ENCODE measurements around the gene ERCC5.
A peak's percentile ranks its signal among the peaks of the same experiment; 100 is the strongest.

Gene ERCC5

DNA sequence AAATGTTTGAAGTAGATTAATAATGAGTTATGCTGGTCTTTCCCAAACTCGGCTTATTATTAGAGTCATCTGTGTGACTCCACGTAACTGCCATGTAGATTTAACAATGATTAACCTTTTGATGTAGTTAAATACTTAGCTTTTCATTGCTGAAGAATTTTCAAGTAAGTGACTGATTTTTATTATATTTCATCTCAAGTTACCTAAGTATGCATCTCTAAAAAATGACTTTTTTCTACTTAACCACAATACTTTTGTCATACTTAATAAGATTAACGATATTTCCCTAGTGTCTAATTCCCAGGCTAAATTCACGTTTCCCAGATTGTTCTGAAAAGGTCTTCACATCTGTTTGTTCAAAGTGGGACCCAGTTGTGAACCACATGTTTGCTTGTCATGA is 29.1 kb upstream of the ERCC5 start:
- peaks cover 5% of the 10 kb centered on the region for H3K9me3 Mint-ChIP-seq
- peak overlapping the region; percentile 68 to 95 (median 88) for H3K27ac Mint-ChIP-seq
- peaks cover 7% of the 10 kb centered on the region for H3K4me1 Mint-ChIP-seq
- H3K27me3 Mint-ChIP-seq (ENCODE audit: low read depth), result no peaks in the 10 kb centered on the region
- H3K36me3 Mint-ChIP-seq (ENCODE audit: low read depth), result peaks cover 65% of the 10 kb centered on the region
- TF ChIP-seq CTCF (IDR thresholded peaks at IDR 0.05; ENCODE audit: unreplicated experiment in 3 of 3), result no peak
- H3K4me3 Mint-ChIP-seq, result no peak overlapping the region

DNA sequence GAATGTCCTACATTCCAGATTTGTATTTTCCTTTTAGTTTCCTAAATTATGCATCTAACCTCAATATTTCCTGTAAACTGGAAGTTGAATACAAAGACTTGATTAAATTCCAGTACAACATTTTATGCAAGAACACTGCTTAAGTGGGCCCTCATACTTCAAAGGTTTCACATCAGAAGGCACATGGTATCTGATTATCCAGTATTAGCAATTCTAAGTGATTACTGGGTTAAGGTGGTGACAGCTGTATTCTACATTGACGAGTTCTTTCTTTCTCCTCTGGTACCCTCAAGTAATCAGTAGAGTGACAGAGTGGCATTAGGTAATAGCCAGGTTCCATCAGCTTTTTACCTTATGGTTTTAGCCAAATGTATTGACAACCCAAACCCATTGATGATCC is 28.6 kb upstream of the ERCC5 start:
- no peaks in the 10 kb centered on the region for H3K27me3 Mint-ChIP-seq (ENCODE audit: low read depth)
- H3K4me3 Mint-ChIP-seq, result no peak overlapping the region
- H3K27ac Mint-ChIP-seq, result peak overlapping the region; percentile 70 to 95 (median 88)
- peaks cover 7% of the 10 kb centered on the region for H3K4me1 Mint-ChIP-seq
- TF ChIP-seq CTCF (IDR thresholded peaks at IDR 0.05; ENCODE audit: unreplicated experiment in 3 of 3), result no peak
- H3K9me3 Mint-ChIP-seq, result peaks cover under 1% of the 10 kb centered on the region
- H3K36me3 Mint-ChIP-seq (ENCODE audit: low read depth), result peaks cover 65% of the 10 kb centered on the region

DNA sequence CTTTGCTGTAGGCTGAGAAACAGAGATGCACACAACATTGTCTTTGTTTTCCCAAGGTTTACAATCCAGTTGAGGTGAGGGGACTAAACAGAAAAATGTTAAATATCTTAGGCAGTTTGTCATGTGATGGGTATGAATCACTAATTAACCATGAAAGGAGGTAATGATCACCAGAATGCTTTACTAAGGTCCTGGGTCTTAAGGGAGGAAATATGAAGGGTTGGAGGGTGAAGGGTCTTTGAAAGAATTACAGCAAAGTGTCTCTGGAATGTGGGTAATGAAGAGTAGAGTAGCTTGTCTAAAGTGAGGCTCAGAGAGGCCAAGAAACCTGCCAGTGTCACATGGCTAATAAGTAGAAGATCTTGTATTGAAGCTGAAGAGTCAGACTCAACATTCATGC is 27.9 kb upstream of the ERCC5 start:
- no peak for TF ChIP-seq CTCF (IDR thresholded peaks at IDR 0.05; ENCODE audit: unreplicated experiment in 3 of 3)
- H3K9me3 Mint-ChIP-seq, result peaks cover 1% of the 10 kb centered on the region
- peaks cover 66% of the 10 kb centered on the region for H3K36me3 Mint-ChIP-seq (ENCODE audit: low read depth)
- no peaks in the 10 kb centered on the region for H3K27me3 Mint-ChIP-seq (ENCODE audit: low read depth)
- peaks cover 7% of the 10 kb centered on the region for H3K4me1 Mint-ChIP-seq
- peak overlapping the region in 1 of 3 experiments; percentile 13 for H3K4me3 Mint-ChIP-seq
- H3K27ac Mint-ChIP-seq, result peak overlapping the region; percentile 91 to 95 (median 92)

- no peaks in the 10 kb centered on the region for H3K4me1 Mint-ChIP-seq
- TF ChIP-seq CTCF (IDR thresholded peaks at IDR 0.05; ENCODE audit: unreplicated experiment in 3 of 3), result no peak
- no peaks in the 10 kb centered on the region for H3K27me3 Mint-ChIP-seq (ENCODE audit: low read depth)
- H3K4me3 Mint-ChIP-seq, result no peak overlapping the region
- H3K27ac Mint-ChIP-seq, result no peak overlapping the region
- H3K36me3 Mint-ChIP-seq (ENCODE audit: low read depth), result peaks cover 63% of the 10 kb centered on the region
- H3K9me3 Mint-ChIP-seq, result peaks cover 4% of the 10 kb centered on the region
Measured at GRCh38 chr13:102825400-102825799, 20.4 kb upstream of the ERCC5 start.

DNA sequence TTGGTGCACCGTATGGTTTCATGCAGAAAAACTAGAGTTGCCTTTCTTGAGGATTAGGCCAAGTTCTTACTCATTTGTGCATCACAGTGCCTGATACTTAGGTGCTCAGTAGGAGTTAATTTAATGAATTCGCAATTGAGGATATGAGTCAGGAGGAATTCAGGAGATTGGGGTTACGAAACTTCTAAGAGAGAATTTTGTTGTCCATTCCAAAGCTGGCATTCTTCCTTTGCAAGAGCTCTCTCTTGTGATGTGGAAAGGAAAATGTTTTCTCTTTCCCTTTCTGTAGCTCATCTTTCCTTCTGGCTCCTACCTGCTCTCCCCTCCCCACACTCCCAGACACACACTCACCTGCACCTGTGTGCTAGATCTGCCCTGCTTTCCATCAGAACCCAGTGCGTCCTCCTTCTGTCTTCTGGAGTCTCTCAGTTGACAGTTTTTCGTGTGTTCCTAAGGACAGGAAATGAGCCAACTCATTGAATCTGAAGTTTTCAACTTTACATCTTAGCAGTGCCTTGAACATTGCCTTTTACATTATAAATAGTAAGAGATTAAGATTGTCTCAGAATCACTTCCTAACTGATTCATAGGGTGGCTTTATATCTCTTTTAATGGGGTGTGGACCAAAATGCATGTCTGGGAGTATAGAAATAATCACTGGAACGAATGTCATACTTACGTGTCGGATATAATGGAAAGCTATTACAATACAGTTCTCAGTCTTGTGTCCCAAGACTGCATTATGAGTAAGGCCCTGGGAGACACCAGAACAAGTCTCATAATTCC is 19.7 kb upstream of the ERCC5 start:
- Mint-ChIP-seq H3K27ac (no peak overlapping the region), H3K36me3 (ENCODE audit: low read depth) (peaks cover 62% of the 10 kb centered on the region), H3K27me3 (ENCODE audit: low read depth) (no peaks in the 10 kb centered on the region), H3K9me3 (peaks cover 4% of the 10 kb centered on the region), H3K4me3 (no peak overlapping the region), H3K4me1 (no peaks in the 10 kb centered on the region)
- no peak for TF ChIP-seq CTCF (IDR thresholded peaks at IDR 0.05; ENCODE audit: unreplicated experiment in 3 of 3)

DNA sequence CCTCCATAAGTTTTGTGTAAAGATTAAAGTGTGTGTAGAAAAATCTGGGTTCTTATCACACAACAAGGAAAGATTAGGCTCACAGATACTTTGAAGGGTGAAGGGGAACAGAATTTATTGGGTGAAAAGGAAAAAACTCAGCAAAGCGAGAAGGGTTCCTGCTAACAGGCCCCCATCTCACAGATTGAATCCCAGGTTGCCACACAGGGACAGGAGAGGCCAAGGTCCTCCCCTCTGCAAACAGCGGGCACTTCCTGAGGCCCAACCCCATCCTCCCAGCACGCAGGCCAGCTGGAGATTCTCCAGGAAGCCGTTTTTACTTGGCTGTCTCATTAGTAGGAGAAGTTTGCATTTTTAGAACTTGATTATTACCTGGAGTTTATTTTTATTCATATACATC is 15.2 kb upstream of the ERCC5 start:
- H3K36me3 Mint-ChIP-seq (ENCODE audit: low read depth), result peaks cover 51% of the 10 kb centered on the region

More for the DNA sequence above, 15.2 kb upstream of the ERCC5 start:
- Mint-ChIP-seq H3K27me3 (ENCODE audit: low read depth) (no peaks in the 10 kb centered on the region), H3K27ac (no peak overlapping the region), H3K4me1 (no peaks in the 10 kb centered on the region), H3K4me3 (no peak overlapping the region), H3K9me3 (no peaks in the 10 kb centered on the region)
- no peak for TF ChIP-seq CTCF (IDR thresholded peaks at IDR 0.05; ENCODE audit: unreplicated experiment in 3 of 3)

All from nephron (organoid).